ENCODE measurements around the gene ACTG1.

Gene ACTG1

DNA sequence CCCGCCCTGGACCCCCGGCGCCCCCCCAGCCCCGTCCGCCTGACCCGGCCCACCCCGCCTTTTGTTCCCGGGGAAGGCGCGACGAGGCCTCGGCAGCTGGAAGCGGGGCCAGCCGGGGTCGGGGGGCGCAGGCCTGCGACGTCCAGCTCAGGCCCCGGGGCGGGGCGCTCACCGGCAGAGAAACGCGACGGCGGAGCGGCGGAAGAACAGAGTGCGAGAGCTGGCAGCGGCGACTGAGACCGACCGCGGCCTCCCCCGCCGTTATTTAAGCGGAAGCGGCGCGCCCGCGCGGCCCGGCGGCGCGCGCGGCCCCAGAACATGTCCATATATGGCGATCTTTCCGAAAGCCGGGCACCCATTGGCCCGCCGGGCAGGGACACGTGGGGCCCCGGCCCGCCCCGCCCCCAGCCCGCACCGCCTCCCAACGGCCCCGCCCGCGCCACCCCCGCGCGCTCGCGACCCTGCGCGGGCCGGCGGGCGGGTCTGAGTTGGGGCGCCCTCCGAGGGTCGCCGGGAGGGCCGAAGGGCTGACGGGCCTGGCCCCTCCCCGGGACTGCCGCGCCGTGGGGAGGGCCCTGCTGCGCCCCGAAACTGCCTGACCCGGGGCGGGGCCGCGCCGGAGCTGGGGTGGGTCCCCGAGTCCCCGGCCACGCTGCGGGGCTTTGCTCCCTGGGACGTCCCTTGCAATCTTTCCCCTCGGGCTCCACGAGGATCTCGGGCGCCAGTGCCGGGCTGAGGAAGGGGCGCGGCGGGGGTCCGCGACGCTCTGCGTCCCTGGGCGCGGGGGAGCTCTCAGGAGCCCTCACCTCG, at the start of gene ACTG1:
Gene ACTG1, minus strand, starts transcription at position 238 of the 810 bp plus-strand sequence. CDS start 445 bp downstream, outside the sequence.
- in situ Hi-C loops (cut with HindIII; ENCODE audit: low sequenced_read_pairs) = no loop called here

DNA sequence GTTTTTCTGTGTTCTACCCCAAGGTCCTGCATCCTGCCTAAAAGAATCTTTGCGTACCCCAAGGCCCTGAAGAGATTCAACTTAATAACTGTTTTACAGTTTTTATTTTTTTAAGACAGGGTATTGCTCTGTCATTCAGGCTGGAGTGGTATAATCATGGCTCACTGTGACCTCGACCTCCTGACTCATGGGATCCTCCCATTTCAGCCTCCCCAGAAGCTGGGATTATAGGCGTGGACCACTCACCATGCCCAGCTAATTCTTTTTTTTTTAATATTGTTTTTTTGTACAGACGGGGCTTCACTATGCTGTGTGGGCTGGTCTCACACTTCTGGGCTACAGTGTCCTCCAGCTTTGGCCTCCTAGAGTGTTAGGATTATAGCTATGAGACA, 48.9 kb upstream of the ACTG1 start:
- in situ Hi-C loops (cut with HindIII; ENCODE audit: low sequenced_read_pairs) = no loop called here

DNA sequence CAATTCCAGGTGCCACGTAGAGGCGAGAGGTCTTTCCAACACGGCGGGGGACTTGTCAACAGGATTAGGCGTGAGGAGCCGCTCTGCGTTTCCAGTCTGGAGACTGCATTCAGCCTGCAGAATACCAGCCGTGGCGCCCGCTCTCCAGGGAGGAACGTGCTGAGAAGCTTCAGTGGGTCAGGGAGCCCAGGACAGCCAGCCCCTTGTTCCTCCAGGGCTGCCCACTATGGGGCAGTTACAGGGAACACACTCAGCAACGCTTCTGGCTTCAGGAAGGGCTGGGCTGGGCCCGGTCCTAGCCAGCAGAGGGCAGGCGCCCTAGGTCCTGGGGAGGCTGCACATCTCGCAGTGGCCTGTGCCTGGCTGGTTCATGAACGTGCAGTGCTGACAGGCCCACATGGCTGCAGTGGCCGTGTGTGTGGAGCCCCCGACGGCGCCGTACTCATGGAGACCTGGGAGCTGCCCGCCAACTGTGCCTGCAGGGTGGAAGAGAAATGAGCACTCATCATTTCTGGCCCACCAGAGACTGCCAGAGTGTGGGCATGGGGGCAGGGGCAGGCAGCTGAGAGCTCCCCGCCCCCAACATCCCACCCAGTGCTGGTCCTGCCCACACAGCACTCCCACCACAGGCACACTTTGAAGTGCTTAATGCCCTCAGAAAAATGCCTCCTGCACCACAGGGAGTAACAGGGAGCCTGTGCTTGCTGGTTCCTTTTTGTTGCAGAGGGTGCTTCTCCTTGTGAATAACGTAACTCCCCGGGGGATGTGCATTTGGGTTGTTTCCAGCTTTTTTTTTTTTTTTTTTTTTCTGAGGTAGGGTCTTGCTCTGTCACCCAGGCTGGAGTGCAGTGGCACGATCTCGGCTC, 46.6 kb upstream of the ACTG1 start:
- in situ Hi-C loops (cut with HindIII; ENCODE audit: low sequenced_read_pairs) = no loop called here

DNA sequence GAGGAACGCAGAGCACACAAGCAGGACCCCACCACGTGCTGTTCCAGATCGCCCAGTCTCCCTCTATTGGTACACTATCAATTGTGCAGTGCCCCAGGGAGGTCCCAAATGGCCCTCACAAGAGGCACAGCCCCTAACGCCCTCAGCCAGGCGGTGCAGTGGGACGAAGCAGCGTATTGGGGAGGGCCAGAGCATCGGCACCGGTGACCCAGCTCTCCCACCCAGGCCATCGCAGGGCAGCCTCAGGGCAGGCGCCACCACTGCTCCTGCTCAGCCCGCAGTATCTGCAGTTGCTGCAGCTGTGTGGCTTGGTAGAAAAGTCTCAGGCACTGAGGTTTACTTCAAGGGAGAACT, 45.5 kb upstream of the ACTG1 start:
- in situ Hi-C loops (cut with HindIII; ENCODE audit: low sequenced_read_pairs) = no loop called here

DNA sequence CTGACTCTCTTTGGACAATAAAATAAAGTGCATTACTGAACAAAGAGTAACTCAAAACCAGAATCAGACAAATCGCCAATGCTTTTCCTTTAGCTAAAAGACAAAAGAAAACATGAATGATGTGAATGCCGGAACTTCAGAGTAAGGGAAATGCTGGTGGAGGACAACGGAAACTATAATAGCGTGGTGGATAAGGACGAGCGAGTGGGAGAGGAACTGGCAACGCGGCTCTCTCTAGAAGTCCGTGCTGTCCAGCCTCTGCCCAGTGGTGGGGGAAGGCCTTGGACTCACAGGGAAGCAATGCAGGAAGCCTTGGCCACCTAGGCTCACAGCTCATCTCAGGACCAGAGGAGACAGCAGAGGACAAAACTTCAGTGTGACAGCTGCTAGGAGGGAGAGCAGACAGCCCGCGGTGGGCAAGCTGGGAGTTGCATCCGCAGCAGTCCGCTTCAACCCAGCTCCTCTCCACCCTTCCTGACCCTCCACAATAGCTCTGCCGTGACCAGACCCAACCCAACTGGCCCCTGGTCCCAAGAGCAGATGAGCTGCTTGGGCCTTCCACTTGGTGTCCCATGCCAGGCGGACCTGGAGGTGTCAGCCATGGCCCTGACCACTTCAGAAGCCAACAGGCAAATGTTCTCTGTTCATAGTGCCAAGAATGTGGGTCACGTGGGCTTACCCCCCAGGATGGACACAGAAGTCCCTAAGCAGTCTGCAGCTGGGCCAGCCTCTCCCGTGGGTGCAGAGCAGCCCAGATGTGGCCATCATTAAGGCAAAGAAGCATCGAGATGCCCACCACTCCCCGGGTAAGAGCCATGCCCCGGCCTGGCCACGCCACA, 44.9 kb upstream of the ACTG1 start:
- in situ Hi-C loops (cut with HindIII; ENCODE audit: low sequenced_read_pairs) = no loop called here

DNA sequence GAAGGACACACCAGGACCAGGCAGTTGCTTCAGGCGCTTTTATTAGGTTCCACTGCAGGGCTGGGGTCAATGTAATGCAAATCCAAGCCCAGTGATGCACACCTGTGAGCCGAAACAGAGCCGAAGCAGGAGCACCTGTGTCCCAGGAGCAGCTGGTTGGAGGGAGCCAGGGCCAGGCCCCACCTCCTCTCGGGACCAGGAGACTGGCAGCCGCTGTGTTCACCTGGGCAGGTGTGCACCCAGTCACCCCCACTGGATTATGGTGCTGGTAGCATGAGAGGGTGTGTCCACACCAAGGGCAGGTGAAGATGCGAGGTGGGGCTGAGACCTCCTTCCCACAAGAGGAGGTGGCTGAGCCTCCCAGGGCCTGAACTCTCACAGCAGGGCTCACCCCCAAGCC, 44.3 kb upstream of the ACTG1 start:
- in situ Hi-C loops (cut with HindIII; ENCODE audit: low sequenced_read_pairs) = no loop called here

DNA sequence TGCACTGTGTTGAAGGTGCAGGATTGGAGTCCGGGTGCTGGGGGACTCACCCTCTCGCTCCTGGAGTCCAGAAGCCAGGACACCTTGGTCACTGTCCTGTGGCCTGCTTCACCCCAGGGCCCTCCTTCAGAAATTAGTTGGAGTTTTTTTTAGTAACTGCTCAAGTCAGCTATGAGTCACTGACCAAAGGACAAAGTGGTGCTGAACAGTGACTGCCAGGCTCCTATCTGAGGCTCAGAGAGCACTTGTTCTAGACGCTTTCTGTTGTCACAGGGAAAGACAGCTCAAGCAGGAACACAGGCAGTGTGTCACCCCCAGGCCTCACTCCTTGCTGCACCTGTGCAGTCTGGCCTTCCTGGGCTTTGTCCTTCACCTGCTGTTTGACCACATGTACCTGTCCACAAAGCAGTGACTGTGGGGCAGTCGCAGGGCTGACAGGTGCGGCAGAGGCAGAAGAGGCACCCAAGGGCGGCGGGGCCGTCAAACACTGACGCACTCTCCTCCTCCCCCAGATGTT, 43.6 kb upstream of the ACTG1 start:
- in situ Hi-C loops (cut with HindIII; ENCODE audit: low sequenced_read_pairs) = no loop called here

DNA sequence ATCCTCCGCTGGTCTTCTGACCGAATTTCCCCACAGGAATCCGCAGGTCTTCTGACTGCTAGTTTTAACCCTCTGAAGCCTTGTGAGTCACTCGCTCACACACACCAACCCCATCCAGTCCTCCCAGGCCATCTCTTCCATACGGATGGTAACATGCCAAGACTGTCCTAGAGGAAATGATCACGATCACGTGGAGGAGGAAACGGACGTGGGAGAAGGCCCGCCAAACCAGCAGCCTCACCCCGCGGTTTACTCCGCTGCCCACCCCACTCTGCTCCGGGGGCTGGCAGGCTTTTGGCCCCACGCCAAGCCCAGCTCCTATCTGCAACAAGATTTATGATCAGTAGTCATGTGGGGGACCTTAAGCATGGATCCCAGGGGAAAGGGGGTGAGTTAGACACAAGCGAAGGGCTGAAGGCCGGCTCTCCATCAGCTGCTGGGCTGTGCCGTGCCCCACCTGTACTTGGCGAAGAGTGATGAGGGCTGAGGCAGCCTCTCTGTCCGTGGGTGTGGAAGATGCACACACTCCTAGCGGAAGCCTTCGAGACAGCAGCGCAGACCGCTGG, 41.1 kb upstream of the ACTG1 start:
- in situ Hi-C loops (cut with HindIII; ENCODE audit: low sequenced_read_pairs) = no loop called here

DNA sequence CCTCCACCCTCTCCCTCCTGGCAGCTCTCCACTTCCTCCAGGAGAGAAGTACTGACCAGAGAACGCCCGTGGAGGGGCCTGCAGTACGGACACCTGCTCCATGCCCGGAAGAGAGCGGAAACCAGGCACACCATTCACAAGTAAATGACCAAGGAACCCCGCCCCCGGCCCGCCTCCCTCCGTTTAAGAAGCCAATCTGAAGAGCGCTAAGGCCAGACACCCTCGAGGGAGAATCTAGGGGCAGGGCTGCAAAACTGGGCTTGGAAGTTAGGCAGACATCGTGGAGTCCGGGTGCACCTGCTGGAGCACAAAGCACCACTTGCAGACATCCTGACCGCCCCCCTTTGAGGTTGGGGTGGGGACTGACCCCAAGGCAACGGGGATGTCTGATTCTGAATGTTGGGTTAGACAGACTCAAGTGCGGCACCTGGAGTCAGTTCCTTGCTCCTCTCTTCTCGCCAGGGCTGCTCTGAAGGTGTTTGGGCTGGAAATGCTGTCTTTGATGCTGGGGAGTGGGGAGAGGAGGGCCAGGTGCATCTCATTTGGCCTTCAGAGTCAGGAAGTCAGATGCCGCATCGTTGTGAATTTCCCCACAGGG, 40.5 kb upstream of the ACTG1 start:
- in situ Hi-C loops (cut with HindIII; ENCODE audit: low sequenced_read_pairs) = no loop called here

DNA sequence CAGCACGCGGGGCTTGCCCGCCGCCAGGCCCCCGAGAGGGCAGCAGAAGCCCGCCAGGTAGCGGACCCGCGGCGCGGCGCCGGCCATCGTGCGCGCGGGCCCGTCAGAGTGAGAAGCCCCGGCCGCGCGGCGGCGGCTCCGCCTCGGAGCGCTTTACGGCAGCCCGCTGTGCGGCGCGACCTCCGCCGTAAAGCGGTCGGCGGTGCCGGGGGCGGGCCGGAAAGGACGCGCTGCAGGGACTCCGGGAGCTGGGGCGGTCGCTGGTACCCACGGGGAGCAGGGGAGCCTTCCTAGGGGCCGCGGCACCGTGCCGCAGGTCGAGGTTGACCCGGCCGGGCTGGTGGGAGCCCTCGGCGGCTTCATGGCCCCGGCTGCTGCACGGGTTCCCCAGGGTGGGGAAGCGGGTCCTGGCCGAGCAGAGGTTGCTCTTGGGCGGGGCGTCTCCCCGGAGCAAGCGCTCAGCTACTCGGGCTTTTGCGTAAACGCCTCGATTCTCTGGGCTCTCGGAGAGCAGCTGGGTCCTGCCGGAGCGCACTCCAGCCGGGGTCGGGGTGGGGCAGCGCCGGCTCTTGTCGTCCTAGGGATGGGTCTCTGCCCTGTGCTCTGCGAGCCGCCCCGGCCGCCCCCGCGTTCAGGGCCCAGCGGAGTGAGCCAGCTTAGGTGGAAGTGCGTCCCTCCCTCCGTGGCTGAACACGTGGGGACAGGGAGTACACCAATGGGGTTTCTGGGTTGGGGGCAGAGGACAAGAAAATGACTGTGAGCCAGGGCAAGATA, 39.8 kb upstream of the ACTG1 start, which contains the start of gene FAAP100:
Gene FAAP100, minus strand, starts transcription at position 110 of the 774 bp plus-strand sequence. Its CDS starts 23 bp downstream, at position 87.
- in situ Hi-C loops (cut with HindIII; ENCODE audit: low sequenced_read_pairs) = no loop called here

DNA sequence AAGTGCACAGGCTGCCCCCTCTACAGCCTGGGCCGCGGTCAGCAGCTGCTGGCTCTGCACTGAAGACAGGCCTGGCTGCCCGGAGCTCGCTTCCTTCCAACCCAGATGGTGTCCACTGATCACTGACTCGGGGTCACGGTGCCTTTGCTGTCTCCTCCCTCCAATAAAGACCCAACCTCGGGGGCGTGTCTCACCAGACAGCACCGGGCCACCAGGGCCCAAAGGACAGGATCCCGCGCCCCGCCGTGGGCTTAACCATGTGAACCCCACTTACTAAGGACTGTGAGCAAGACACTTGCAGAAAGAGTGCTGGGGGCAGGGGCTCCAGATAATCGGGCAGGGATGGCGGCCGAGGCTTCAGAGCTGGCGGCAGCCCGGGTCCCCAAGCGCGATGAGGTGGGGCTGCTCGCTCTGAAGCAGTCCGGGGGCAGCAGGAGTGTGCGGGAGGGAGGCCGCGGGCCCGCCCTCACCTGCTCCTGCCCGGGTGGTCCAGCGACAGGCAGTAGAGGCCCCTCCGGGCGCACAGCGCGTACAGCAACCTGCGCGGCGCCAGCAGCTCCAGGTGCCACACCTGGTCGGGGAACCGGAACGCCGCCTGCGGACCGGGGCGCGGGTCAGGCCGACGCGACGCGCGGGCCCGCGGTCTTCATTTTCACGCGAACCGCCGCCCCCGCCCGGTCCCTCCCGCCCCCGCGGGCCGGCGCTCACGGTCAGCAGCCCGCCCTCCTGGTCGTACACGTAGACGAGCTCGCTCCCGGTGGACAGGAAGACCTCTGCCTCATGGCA, 39.1 kb upstream of the ACTG1 start:
- in situ Hi-C loops (cut with HindIII; ENCODE audit: low sequenced_read_pairs) = no loop called here

DNA sequence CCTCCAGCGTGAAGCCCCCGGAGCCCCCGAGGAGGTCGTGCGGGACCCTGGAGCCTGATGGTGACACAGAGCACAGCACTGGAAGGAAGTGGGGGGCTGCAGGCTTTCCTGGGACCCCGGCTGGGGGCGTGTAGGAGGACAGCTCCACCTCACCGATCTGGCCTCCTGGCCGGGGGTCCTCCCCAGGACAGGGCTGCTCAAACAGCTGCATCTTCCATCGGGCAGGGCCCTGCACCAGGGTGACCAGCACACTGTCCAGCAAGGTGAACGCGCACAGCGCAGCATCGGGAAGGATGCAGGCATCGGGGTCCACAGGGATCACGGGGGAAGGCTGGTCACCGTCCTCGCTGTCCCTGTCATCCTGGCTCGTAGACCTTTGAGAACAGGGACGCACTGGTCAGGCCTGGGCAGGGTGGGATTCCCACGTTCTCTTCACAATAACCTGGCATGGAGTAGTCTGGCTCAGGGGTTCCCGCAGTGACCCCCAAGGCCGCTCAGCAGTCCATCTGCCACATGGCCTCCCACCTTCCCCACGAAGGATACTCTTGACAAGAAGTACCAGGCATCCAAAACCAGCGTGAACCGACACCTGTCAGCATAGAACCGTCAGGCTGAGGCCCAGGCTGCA, 38.3 kb upstream of the ACTG1 start:
- in situ Hi-C loops (cut with HindIII; ENCODE audit: low sequenced_read_pairs) = no loop called here

DNA sequence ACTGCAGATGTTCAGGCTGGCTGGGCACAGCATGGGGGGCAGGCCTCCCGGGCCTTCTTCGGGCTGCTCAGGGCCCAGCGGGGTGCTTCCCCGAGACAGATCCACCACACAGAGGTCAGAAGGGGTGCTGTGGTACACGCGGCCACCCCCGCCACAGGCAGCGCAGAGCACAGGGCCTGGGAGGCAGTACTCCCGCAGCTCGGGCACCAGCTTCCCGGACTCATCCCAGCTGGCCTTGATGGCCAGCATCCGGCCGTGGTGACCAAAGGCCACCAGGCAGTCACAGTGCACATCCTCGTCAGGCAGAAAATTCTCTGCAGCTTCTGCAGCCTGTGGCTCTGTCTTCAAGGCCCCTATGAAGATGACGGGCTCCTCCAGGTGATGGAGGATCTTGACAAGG, 37.7 kb upstream of the ACTG1 start:
- in situ Hi-C loops (cut with HindIII; ENCODE audit: low sequenced_read_pairs) = no loop called here

DNA sequence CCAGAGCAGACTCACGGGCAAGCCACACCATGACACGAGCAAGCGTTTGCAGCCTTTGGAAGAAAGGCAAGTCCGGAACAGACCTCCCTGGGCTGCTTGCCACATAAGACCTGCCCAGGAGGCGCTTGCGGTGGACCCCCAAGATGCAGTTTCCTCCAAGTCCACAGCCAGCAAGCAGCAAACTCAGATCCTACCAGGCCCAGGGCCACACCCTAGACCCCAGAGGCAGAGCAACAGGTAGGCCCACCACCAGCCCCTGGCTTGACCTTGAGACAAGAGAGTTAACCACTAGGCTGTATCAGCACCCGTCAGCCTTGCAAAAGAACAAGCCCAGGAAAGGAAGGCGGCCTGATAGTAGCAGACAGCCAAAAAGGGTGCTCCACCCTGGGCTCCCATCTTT, 37.2 kb upstream of the ACTG1 start:
- in situ Hi-C loops (cut with HindIII; ENCODE audit: low sequenced_read_pairs) = no loop called here

DNA sequence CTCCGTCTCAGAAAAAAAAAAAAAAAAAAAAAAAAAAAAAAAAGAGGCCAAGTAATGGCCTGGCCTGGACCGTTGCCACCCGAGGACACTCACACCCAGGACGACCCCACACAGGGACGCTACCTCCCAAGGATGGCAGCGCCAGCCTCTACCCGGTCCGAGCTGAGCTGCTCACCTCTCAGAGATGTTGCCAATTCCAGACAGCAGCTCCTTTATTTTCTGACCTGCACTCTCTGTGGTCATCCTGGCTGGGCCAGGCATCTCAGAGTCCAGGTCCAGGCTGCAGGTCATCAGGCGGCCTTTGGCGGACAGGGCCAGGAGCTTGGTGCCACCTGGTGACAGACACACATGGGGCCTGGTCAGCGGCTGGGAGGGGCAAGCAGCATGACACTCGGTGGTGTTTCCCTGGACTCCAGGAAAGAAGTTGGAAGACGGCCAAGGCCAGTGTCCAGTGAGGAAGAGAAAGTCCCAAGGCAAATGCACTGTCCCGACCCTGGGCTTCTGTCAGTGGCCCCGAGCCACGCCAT, 36.5 kb upstream of the ACTG1 start:
- in situ Hi-C loops (cut with HindIII; ENCODE audit: low sequenced_read_pairs) = no loop called here

DNA sequence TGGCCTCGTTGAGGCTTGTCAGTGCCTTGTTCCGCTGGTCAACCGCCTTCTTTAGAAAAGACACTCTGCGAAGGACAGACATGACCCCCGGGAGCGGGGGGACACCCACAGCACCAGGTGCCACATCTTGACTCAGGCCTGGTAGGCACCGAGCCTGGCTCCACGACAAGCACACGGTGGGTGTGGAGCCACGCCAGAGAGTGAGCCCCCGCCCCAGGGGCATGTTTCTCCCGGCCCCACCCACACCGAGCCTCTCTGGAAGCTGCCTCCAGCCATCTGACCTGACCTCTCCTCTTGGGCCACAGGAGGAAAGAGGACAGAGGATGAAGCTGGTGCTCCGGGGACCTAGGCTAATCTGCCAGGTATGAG, 35.0 kb upstream of the ACTG1 start:
- in situ Hi-C loops (cut with HindIII; ENCODE audit: low sequenced_read_pairs) = no loop called here

DNA sequence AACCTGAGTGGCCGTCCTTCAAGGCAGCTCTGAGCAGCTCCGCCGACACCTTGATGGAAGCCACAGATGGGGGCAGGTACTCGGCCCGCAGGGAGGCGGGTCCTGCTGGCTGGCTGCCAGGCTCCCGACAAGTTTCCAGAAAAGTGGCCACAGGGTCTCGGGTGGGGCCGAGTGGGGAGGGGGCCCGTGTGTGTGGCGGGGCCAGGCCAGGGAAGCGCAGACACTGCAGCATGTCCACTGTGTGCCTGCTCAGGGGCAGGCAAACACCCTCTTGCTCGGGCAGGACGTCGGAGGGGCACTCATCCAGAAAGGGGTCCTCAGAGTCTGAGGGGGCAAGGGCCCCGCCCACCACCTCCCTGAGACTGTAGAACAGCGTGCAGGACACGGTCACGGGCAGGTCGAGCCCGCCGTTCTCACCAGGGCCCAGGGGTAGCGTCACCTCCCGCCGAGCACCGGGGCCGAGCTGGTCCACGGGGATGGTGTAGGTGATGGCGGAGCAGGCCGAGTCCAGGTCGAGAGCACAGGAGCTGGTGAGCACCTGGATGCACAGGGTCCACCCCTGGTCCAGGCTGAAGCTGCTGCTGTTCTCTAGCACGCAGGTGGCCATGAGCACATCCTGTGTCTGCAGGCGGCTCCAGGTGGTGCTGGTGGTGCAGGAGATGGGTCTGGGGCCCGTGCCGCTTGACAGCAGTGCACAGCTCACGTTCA, 34.5 kb upstream of the ACTG1 start:
- in situ Hi-C loops (cut with HindIII; ENCODE audit: low sequenced_read_pairs) = no loop called here
